NCI-H524 treated with DMSO at 0.1 percent for 48 hours (cell line): ENCODE results near the gene NTM.

Experiments used
- DNase-seq: peaks from one replicate; lab custom pipeline; 2025; lab: John Stamatoyannopoulos, UW

NTM gene

GRCh38 chr11:131642756-131643531 is 272.5 kb downstream of the NTM start:
- no peak for DNase-seq

GRCh38 chr11:131644204-131644795 is 273.9 kb downstream of the NTM start:
- DNase-seq = no peak

GRCh38 chr11:131645237-131645636 is 274.8 kb downstream of the NTM start:
- DNase-seq = no peak

- DNase-seq = no peak
Observed at GRCh38 chr11:131649856-131650255, 279.4 kb downstream of the NTM start.

GRCh38 chr11:131652231-131652630 is 281.8 kb downstream of the NTM start:
- no peak for DNase-seq

- no peak for DNase-seq
Observed at GRCh38 chr11:131653260-131653659, 282.8 kb downstream of the NTM start.

- no peak for DNase-seq
Observed at GRCh38 chr11:131654849-131655248, 284.4 kb downstream of the NTM start.

- no peak for DNase-seq
Observed at GRCh38 chr11:131656179-131656838, 285.9 kb downstream of the NTM start.

GRCh38 chr11:131656839-131657211 is 286.4 kb downstream of the NTM start:
- DNase-seq = no peak

GRCh38 chr11:131658414-131658813 is 288.0 kb downstream of the NTM start:
- no peak for DNase-seq

GRCh38 chr11:131658952-131659351 is 288.5 kb downstream of the NTM start:
- DNase-seq = no peak

- no peak for DNase-seq
Observed at GRCh38 chr11:131659931-131660330, 289.5 kb downstream of the NTM start.

- no peak for DNase-seq
Observed at GRCh38 chr11:131661132-131661531, 290.7 kb downstream of the NTM start.

- DNase-seq = no peak
Observed at GRCh38 chr11:131662317-131662972, 292.0 kb downstream of the NTM start.

- DNase-seq = no peak
Observed at GRCh38 chr11:131662993-131663392, 292.6 kb downstream of the NTM start.

GRCh38 chr11:131663405-131664200 is 293.2 kb downstream of the NTM start:
- DNase-seq = no peak

GRCh38 chr11:131664293-131664692 is 293.9 kb downstream of the NTM start:
- no peak for DNase-seq

GRCh38 chr11:131664816-131665215 is 294.4 kb downstream of the NTM start:
- no peak for DNase-seq

- DNase-seq = no peak
Observed at GRCh38 chr11:131665344-131665968, 295.0 kb downstream of the NTM start.

- DNase-seq = no peak
Observed at GRCh38 chr11:131666006-131666405, 295.6 kb downstream of the NTM start.

GRCh38 chr11:131666617-131667016 is 296.2 kb downstream of the NTM start:
- DNase-seq = no peak
